Neural cell (in vitro differentiated cells): ENCODE results near the gene CABP1.

Experiments
- MXI1 ChIP-seq: fragments of 450-650 bp; conservative IDR thresholded peaks from 2 replicates; pipeline ENCODE4 v1.6.1; 2014; ENCODE audit warnings: antibody characterized with exemption, mild to moderate bottlenecking; ENCODE audit not compliant: poor library complexity, severe bottlenecking
- TF ChIP-seq, protein P1 (sequence below): fragments of 450-650 bp; IDR thresholded peaks from 2 replicates; pipeline ENCODE4 v1.5.1; 2014; ENCODE audit warnings: antibody characterized with exemption, mild to moderate bottlenecking, moderate library complexity; ENCODE audit not compliant: poor library complexity, severe bottlenecking

DNA sequence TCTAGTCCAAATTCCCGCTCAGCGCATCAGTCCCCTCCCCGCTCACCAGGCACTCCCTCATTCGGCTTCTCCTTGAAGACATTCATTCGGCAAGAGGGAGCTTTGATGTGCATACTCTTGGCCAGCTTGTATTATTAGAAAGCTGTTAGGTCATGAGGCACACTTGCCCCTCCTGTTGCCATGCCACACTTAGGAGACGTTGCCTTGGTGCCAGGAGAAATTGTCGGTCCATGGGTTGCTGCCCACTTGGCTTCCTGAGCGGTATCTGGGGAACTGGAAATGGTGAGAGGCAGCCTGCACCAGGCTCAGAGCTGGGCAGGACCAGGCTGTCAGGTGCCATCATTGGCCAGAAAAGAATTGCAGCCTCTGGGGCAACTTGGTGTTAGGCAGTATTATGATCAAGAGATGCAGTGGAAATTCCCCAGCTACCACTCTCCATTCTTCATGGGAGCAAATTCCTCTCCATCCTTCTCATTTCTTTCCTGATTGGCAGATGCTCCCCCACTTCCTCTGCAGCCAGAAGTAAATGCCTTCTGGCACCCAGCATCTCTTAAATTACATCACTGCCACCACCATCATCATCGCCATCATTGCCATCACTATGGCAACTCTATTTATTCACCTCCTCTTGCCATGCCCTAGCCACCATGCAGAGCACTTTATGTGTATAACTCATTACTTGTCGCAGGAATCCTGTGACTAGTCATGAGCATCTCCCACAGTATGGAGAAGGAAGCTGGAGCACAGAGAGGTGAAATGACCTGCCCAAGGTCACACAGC lies 12.4 kb downstream of the CABP1 start:
- TF ChIP-seq, protein P1, sequence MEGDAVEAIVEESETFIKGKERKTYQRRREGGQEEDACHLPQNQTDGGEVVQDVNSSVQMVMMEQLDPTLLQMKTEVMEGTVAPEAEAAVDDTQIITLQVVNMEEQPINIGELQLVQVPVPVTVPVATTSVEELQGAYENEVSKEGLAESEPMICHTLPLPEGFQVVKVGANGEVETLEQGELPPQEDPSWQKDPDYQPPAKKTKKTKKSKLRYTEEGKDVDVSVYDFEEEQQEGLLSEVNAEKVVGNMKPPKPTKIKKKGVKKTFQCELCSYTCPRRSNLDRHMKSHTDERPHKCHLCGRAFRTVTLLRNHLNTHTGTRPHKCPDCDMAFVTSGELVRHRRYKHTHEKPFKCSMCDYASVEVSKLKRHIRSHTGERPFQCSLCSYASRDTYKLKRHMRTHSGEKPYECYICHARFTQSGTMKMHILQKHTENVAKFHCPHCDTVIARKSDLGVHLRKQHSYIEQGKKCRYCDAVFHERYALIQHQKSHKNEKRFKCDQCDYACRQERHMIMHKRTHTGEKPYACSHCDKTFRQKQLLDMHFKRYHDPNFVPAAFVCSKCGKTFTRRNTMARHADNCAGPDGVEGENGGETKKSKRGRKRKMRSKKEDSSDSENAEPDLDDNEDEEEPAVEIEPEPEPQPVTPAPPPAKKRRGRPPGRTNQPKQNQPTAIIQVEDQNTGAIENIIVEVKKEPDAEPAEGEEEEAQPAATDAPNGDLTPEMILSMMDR: no peak
- no peak for TF ChIP-seq MXI1
